NT2/D1 (cell line): ENCODE measurements around the gene SDHA.

Experiments used
- DNase-seq: peaks from one replicate; pipeline ENCODE4 v3.0.0-alpha.2; 2011; ENCODE audit warnings: low read depth, low spot score
- H3K27me3 ChIP-seq: 2 replicates; pipeline ENCODE4 v1.6.0; 2011; ENCODE audit warnings: mild to moderate bottlenecking; ENCODE audit not compliant: insufficient read length, insufficient read depth
- H3K36me3 ChIP-seq: 2 replicates; pipeline ENCODE4 v1.6.1; 2011; ENCODE audit warnings: mild to moderate bottlenecking, low read length, mixed read lengths; ENCODE audit not compliant: insufficient read depth, insufficient read length
- H3K4me1 ChIP-seq: 2 replicates; pipeline ENCODE4 v1.5.1; 2011; ENCODE audit not compliant: insufficient read depth, insufficient read length
- H3K4me3 ChIP-seq: 2 replicates; pipeline ENCODE4 v1.5.1; 2011; ENCODE audit warnings: low read depth; ENCODE audit not compliant: insufficient read length
- H3K9ac ChIP-seq: 2 replicates; pipeline ENCODE4 v1.6.0; 2011; ENCODE audit warnings: low read depth; ENCODE audit not compliant: insufficient read length
- H3K9me3 ChIP-seq: 2 replicates; pipeline ENCODE4 v1.5.1; 2011; ENCODE audit warnings: mild to moderate bottlenecking, low read length; ENCODE audit not compliant: insufficient read depth
- SUZ12 ChIP-seq: IDR thresholded peaks from 2 replicates; pipeline ENCODE4 v1.6.1; 2011; ENCODE audit not compliant: insufficient read length, insufficient read depth; ENCODE audit errors: extremely low read depth
- YY1 ChIP-seq: IDR thresholded peaks from 2 replicates; pipeline ENCODE4 v1.6.1; 2011; ENCODE audit not compliant: insufficient read length, insufficient read depth
- ZNF274 ChIP-seq: IDR thresholded peaks from 2 replicates; pipeline ENCODE4 v1.6.1; 2011; ENCODE audit warnings: mild to moderate bottlenecking, low read depth, low read length

SDHA gene

GRCh38 chr5:180286-180918 is 37.7 kb upstream of the SDHA start:
- TF ChIP-seq SUZ12 = no peak
- TF ChIP-seq ZNF274 = no peak
- no peak for TF ChIP-seq YY1
- Histone ChIP-seq H3K4me1 (peaks cover 7% of the 10 kb centered on the region), H3K9me3 (no peaks in the 10 kb centered on the region), H3K9ac (no peak overlapping the region), H3K4me3 (no peak overlapping the region), H3K36me3 (peaks cover 37% of the 10 kb centered on the region), H3K27me3 (no peaks in the 10 kb centered on the region)
- DNase-seq = no peak

GRCh38 chr5:181160-181559 is 37.0 kb upstream of the SDHA start:
- Histone ChIP-seq H3K4me3 (no peak overlapping the region), H3K36me3 (peaks cover 37% of the 10 kb centered on the region), H3K27me3 (no peaks in the 10 kb centered on the region), H3K9ac (no peak overlapping the region), H3K4me1 (peaks cover 7% of the 10 kb centered on the region), H3K9me3 (no peaks in the 10 kb centered on the region)
- DNase-seq = no peak
- no peak for TF ChIP-seq ZNF274
- no peak for TF ChIP-seq SUZ12
- no peak for TF ChIP-seq YY1

GRCh38 chr5:181566-181965 is 36.6 kb upstream of the SDHA start:
- no peak overlapping the region for H3K4me3 ChIP-seq
- H3K36me3 ChIP-seq = peaks cover 37% of the 10 kb centered on the region
- no peak overlapping the region for H3K9ac ChIP-seq
- H3K27me3 ChIP-seq = no peaks in the 10 kb centered on the region
- peaks cover 7% of the 10 kb centered on the region for H3K4me1 ChIP-seq
- H3K9me3 ChIP-seq = no peaks in the 10 kb centered on the region
- no peak for DNase-seq
- TF ChIP-seq ZNF274 (no peak), SUZ12 (no peak), YY1 (no peak)

GRCh38 chr5:182126-182525 is 36.0 kb upstream of the SDHA start:
- Histone ChIP-seq H3K4me3 (no peak overlapping the region), H3K4me1 (peaks cover 7% of the 10 kb centered on the region), H3K9ac (no peak overlapping the region), H3K9me3 (no peaks in the 10 kb centered on the region), H3K27me3 (no peaks in the 10 kb centered on the region), H3K36me3 (peaks cover 37% of the 10 kb centered on the region)
- TF ChIP-seq SUZ12 (no peak), YY1 (no peak), ZNF274 (no peak)
- DNase-seq = no peak

- no peaks in the 10 kb centered on the region for H3K27me3 ChIP-seq
- no peak overlapping the region for H3K9ac ChIP-seq
- peaks cover 13% of the 10 kb centered on the region for H3K4me1 ChIP-seq
- no peak overlapping the region for H3K4me3 ChIP-seq
- H3K9me3 ChIP-seq = no peaks in the 10 kb centered on the region
- H3K36me3 ChIP-seq = peaks cover 30% of the 10 kb centered on the region
- no peak for DNase-seq
- TF ChIP-seq ZNF274 (no peak), SUZ12 (no peak), YY1 (no peak)
These were observed 33.6 kb upstream of the SDHA start for GRCh38 chr5:184471-184870.

- peaks cover 11% of the 10 kb centered on the region for H3K4me1 ChIP-seq
- H3K27me3 ChIP-seq = no peaks in the 10 kb centered on the region
- no peak overlapping the region for H3K9ac ChIP-seq
- H3K36me3 ChIP-seq = peaks cover 28% of the 10 kb centered on the region
- TF ChIP-seq ZNF274 = no peak
- no peak for TF ChIP-seq YY1
- TF ChIP-seq SUZ12 = no peak
- no peaks in the 10 kb centered on the region for H3K9me3 ChIP-seq
- H3K4me3 ChIP-seq = no peak overlapping the region
- DNase-seq = no peak
These were observed 32.7 kb upstream of the SDHA start for GRCh38 chr5:185095-186070.
